ENCODE data around the gene DNAJC11. TPM values are rescaled to one million over a fixed set of nuclear protein-coding genes. Genes with fewer than 3 reads are reported as not detected.

Gene DNAJC11
- total RNA-seq, 3 donors from 2014 or later (not counting 1 experiment from before 2014, with no cell fraction given): 28.7 to 40.1 (median 36.2) TPM

- no peaks in the 10 kb centered on the region for H3K36me3 Mint-ChIP-seq
- Histone ChIP-seq H3K9me3 (ENCODE audit: control insufficient read depth, insufficient read depth, low read length) (no peaks in the 10 kb centered on the region), H3K27ac (ENCODE audit: low read length) (no peak overlapping the region), H3K4me3 (ENCODE audit: low read length) (no peak overlapping the region), H3K36me3 (ENCODE audit: control insufficient read depth, insufficient read depth, low read length) (peaks cover 47% of the 10 kb centered on the region), H3K27me3 (ENCODE audit: control insufficient read depth, insufficient read depth, low read length) (no peaks in the 10 kb centered on the region), H3K4me1 (ENCODE audit: control insufficient read depth, insufficient read depth, low read length) (peaks cover 17% of the 10 kb centered on the region)
- no peak overlapping the region for H3K4me3 Mint-ChIP-seq
- H3K27ac Mint-ChIP-seq: no peak overlapping the region
- ATAC-seq: no peak
- 94% methylated on average over 8 of the region's 8 CpGs for WGBS (ENCODE audit: insufficient coverage)
- DNase-seq: no peak
- intact Hi-C loops (cut with micrococcal nuclease): no loop called here
- TF ChIP-seq CTCF (IDR thresholded peaks at IDR 0.05): no peak
- H3K27me3 Mint-ChIP-seq (ENCODE audit: low read depth in 2 of 2): no peaks in the 10 kb centered on the region
- H3K4me1 Mint-ChIP-seq: peaks cover 31 to 33% of the 10 kb centered on the region in 2 donors
- H3K9me3 Mint-ChIP-seq: no peaks in the 10 kb centered on the region
Observed at GRCh38 chr1:6630027-6630426, 71.6 kb downstream of the DNAJC11 start.

GRCh38 chr1:6628971-6629479 lies 72.6 kb downstream of the DNAJC11 start:
- Mint-ChIP-seq H3K4me3 (no peak overlapping the region), H3K4me1 (peaks cover 31 to 33% of the 10 kb centered on the region in 2 donors), H3K9me3 (no peaks in the 10 kb centered on the region), H3K36me3 (no peaks in the 10 kb centered on the region), H3K27ac (peak overlapping the region in 1 of 2 donors; percentile 57), H3K27me3 (ENCODE audit: low read depth in 2 of 2) (no peaks in the 10 kb centered on the region)
- 91% methylated on average over 12 of the region's 12 CpGs for WGBS (ENCODE audit: insufficient coverage)
- no peak for DNase-seq
- Histone ChIP-seq H3K9me3 (ENCODE audit: control insufficient read depth, insufficient read depth, low read length) (no peaks in the 10 kb centered on the region), H3K27me3 (ENCODE audit: control insufficient read depth, insufficient read depth, low read length) (no peaks in the 10 kb centered on the region), H3K4me3 (ENCODE audit: low read length) (no peak overlapping the region), H3K36me3 (ENCODE audit: control insufficient read depth, insufficient read depth, low read length) (peaks cover 38% of the 10 kb centered on the region), H3K4me1 (ENCODE audit: control insufficient read depth, insufficient read depth, low read length) (peaks cover 23% of the 10 kb centered on the region), H3K27ac (ENCODE audit: low read length) (no peak overlapping the region)
- no peak for TF ChIP-seq CTCF (IDR thresholded peaks at IDR 0.05)
- intact Hi-C loops (cut with micrococcal nuclease): no loop called here
- no peak for ATAC-seq

- ATAC-seq: no peak
- H3K36me3 Mint-ChIP-seq: no peaks in the 10 kb centered on the region
- intact Hi-C loops (cut with micrococcal nuclease): no loop called here
- Histone ChIP-seq H3K27me3 (ENCODE audit: control insufficient read depth, insufficient read depth, low read length) (no peaks in the 10 kb centered on the region), H3K4me3 (ENCODE audit: low read length) (no peak overlapping the region), H3K27ac (ENCODE audit: low read length) (no peak overlapping the region), H3K9me3 (ENCODE audit: control insufficient read depth, insufficient read depth, low read length) (no peaks in the 10 kb centered on the region), H3K36me3 (ENCODE audit: control insufficient read depth, insufficient read depth, low read length) (peaks cover 33% of the 10 kb centered on the region), H3K4me1 (ENCODE audit: control insufficient read depth, insufficient read depth, low read length) (peaks cover 23% of the 10 kb centered on the region)
- 96% methylated on average over 21 of the region's 21 CpGs for WGBS (ENCODE audit: insufficient coverage)
- no peak for DNase-seq
- H3K9me3 Mint-ChIP-seq: no peaks in the 10 kb centered on the region
- peak overlapping the region in 1 of 2 donors; percentile 11 for H3K27ac Mint-ChIP-seq
- no peak for TF ChIP-seq CTCF (IDR thresholded peaks at IDR 0.05)
- H3K4me3 Mint-ChIP-seq: peak overlapping the region; percentile 51
- H3K27me3 Mint-ChIP-seq (ENCODE audit: low read depth in 2 of 2): no peaks in the 10 kb centered on the region
- H3K4me1 Mint-ChIP-seq: peaks cover 31 to 33% of the 10 kb centered on the region in 2 donors
Observed at GRCh38 chr1:6627841-6628545, 73.6 kb downstream of the DNAJC11 start.

Data from natural killer cell (primary cell).